NCI-H345 (cell line): Measurements from ENCODE around the gene PARVG.

ENCODE experiments used
- DNase-seq: peaks from one replicate; lab custom pipeline; 2025; lab: John Stamatoyannopoulos, UW

The PARVG gene

GRCh38 chr22:44181033-44181911 is 547 bp downstream of the PARVG start:
- DNase-seq, result no peak

- DNase-seq, result no peak
These were observed 1.3 kb downstream of the PARVG start for GRCh38 chr22:44181912-44182587.

- no peak for DNase-seq
These were observed 2.0 kb downstream of the PARVG start for GRCh38 chr22:44182588-44183286.

GRCh38 chr22:44183287-44183588 is 2.5 kb downstream of the PARVG start:
- no peak for DNase-seq

GRCh38 chr22:44184006-44184405 is 3.3 kb downstream of the PARVG start:
- DNase-seq, result no peak

- DNase-seq, result no peak
These were observed 4.8 kb downstream of the PARVG start for GRCh38 chr22:44185237-44186120.

- no peak for DNase-seq
These were observed 5.4 kb downstream of the PARVG start for GRCh38 chr22:44186121-44186510.

GRCh38 chr22:44186737-44187136 is 6.0 kb downstream of the PARVG start:
- DNase-seq, result no peak

- no peak for DNase-seq
These were observed 7.0 kb downstream of the PARVG start for GRCh38 chr22:44187652-44188230.

GRCh38 chr22:44188316-44188715 is 7.6 kb downstream of the PARVG start:
- no peak for DNase-seq

GRCh38 chr22:44188986-44189630 is 8.4 kb downstream of the PARVG start:
- DNase-seq, result no peak

- no peak for DNase-seq
These were observed 9.8 kb downstream of the PARVG start for GRCh38 chr22:44190381-44190976.

- no peak for DNase-seq
These were observed 10.3 kb downstream of the PARVG start for GRCh38 chr22:44191036-44191454.

- DNase-seq, result no peak
These were observed 11.5 kb downstream of the PARVG start for GRCh38 chr22:44192098-44192815.

- DNase-seq, result no peak
These were observed 12.2 kb downstream of the PARVG start for GRCh38 chr22:44192816-44193534.

- no peak for DNase-seq
These were observed 12.8 kb downstream of the PARVG start for GRCh38 chr22:44193535-44193891.

- DNase-seq, result no peak
These were observed 13.8 kb downstream of the PARVG start for GRCh38 chr22:44194569-44194968.

- no peak for DNase-seq
These were observed 14.6 kb downstream of the PARVG start for GRCh38 chr22:44195189-44195871.

GRCh38 chr22:44196241-44196640 is 15.5 kb downstream of the PARVG start:
- DNase-seq, result no peak
